Testis (tissue), 3 donors: ENCODE measurements around the gene NKAPD1. TPM values are rescaled to one million over a fixed set of nuclear protein-coding genes. Genes with fewer than 3 reads are reported as not detected.

Source experiments
- DNase-seq: peaks from one replicate; pipeline ENCODE4 v3.0.0-alpha.2; 2019
- H3K27ac ChIP-seq, 2 donors: fragments of 200-600 bp; sonication (generic); one replicate each; pipeline ENCODE4 v1.5.1; 2019
- H3K27me3 ChIP-seq: fragments of 200-600 bp; sonication (generic); one replicate; pipeline ENCODE4 v1.5.1; 2019
- H3K36me3 ChIP-seq: fragments of 200-600 bp; sonication (generic); one replicate; pipeline ENCODE4 v1.5.1; 2017; ENCODE audit warnings: low read depth; ENCODE audit errors: missing control alignments
- H3K4me1 ChIP-seq: fragments of 200-600 bp; sonication (generic); one replicate; pipeline ENCODE4 v1.5.1; 2019
- H3K4me3 ChIP-seq, 2 donors: fragments of 200-600 bp; sonication (generic); one replicate each; pipeline ENCODE4 v1.5.1; 2017 to 2019
- H3K9me3 ChIP-seq: fragments of 200-600 bp; sonication (generic); one replicate; pipeline ENCODE4 v1.5.1; 2017
- POLR2A ChIP-seq: fragments of 450-650 bp; IDR thresholded peaks from one replicate; pipeline ENCODE4 v1.6.1; 2017; ENCODE audit warnings: antibody characterized with exemption, mild to moderate bottlenecking, moderate library complexity
- WGBS, 2 donors: methylation state at CpG; one replicate each; pipeline ENCODE4 v1.1.5; 2018; 5-methylcytosine and 5-hydroxymethylcytosine counted together
- intact Hi-C: fragments of 100-400 bp; cut with DNase I; formaldehyde crosslinking; loops from one replicate; pipeline ENCODE4 v1.15.1; 2023; ENCODE audit warnings: low total_unique reads
- polyA plus RNA-seq: library from polyadenylated mRNA; stranded (reverse); fragments of 350-450 nt; fragmentation: Illumina TruSeq; extraction: RNeasy Lipid Tissue Mini Kit (QIAGEN cat#74804); gene quantifications from one replicate; pipeline ENCODE4 v1.2.3, GENCODE V29; 2014; ENCODE audit warnings: low read depth, low replicate concordance; ENCODE audit not compliant: insufficient read depth
- total RNA-seq, 2 donors: library from RNA; depleted of rRNA; stranded (reverse); fragments of >200 nt; gene quantifications; one replicate each; pipeline ENCODE4 v1.2.3, GENCODE V29; 2016
- TF ChIP-seq, protein P1 (sequence below), 3 experiments: fragments of 450-650 bp in 2 of 3; fragments of 200-600 bp in 1 of 3; sonication (generic) in 1 of 3; IDR thresholded peaks; one replicate each; pipeline ENCODE4 v1.5.1; 2016 to 2019; ENCODE audit warnings: antibody characterized with exemption in 3 of 3, mild to moderate bottlenecking in 2 of 3, moderate library complexity in 1 of 3

Gene NKAPD1
- total and polyA plus RNA-seq, 3 donors from 2014 or later, result 14.8 to 20.8 (median 18.7) TPM

DNA sequence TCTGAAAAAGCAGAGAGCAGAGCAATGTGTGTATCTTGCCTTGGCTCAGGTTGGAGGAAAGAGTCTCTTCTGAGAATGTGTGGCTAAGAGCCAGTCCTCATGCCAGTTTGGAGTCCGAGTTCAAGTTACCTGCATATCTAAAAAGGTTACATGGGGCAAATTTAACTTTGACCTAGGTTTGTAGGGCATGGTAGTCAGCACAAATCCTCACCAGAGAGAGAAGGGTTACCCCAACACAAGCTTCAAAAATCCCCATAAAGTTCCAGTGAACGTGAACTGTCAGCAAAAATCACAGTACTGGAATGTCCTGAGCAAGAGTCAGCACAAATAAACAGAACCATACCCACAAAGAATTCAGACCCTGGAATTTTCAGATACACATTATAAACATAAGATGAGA is 26.4 kb downstream of the NKAPD1 start:
- TF ChIP-seq POLR2A, result no peak
- TF ChIP-seq, protein P1, sequence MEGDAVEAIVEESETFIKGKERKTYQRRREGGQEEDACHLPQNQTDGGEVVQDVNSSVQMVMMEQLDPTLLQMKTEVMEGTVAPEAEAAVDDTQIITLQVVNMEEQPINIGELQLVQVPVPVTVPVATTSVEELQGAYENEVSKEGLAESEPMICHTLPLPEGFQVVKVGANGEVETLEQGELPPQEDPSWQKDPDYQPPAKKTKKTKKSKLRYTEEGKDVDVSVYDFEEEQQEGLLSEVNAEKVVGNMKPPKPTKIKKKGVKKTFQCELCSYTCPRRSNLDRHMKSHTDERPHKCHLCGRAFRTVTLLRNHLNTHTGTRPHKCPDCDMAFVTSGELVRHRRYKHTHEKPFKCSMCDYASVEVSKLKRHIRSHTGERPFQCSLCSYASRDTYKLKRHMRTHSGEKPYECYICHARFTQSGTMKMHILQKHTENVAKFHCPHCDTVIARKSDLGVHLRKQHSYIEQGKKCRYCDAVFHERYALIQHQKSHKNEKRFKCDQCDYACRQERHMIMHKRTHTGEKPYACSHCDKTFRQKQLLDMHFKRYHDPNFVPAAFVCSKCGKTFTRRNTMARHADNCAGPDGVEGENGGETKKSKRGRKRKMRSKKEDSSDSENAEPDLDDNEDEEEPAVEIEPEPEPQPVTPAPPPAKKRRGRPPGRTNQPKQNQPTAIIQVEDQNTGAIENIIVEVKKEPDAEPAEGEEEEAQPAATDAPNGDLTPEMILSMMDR (IDR thresholded peaks at IDR 0.05), result no peak
- H3K4me1 ChIP-seq, result no peaks in the 10 kb centered on the region
- intact Hi-C loops, result no loop called here
- DNase-seq, result no peak
- no peaks in the 10 kb centered on the region for H3K36me3 ChIP-seq
- 70 to 81% methylated on average over 2 of the region's 2 CpGs for WGBS, 2 donors
- H3K9me3 ChIP-seq, result no peaks in the 10 kb centered on the region
- no peak overlapping the region for H3K27ac ChIP-seq
- no peaks in the 10 kb centered on the region for H3K27me3 ChIP-seq
- H3K4me3 ChIP-seq, result no peak overlapping the region

- 97 to 98% methylated on average over 6 of the region's 6 CpGs for WGBS, 2 donors
Observed at GRCh38 chr11:112103446-112103845, 29.3 kb downstream of the NKAPD1 start.

DNA sequence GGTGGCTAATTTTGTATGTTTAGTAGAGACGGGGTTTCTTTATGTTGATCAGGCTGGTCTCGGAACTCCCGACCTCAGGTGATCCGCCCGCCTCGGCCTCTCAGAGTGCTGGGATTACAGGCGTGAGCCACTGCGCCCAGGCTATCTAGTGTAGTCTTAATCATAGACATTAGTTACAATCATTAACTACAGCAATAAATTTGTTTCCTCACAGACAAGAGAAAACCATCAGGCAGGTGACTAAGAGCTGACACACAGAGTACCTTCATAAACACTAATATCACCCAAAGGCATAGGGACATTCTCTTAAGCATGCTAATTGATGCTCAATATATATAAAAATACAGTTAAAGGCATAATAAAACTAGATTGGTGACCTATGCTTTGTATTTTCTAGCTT is 32.0 kb downstream of the NKAPD1 start:
- no peaks in the 10 kb centered on the region for H3K4me1 ChIP-seq
- no peaks in the 10 kb centered on the region for H3K36me3 ChIP-seq
- no peaks in the 10 kb centered on the region for H3K9me3 ChIP-seq
- DNase-seq, result no peak
- TF ChIP-seq POLR2A, result no peak
- TF ChIP-seq, protein P1 (IDR thresholded peaks at IDR 0.05), result no peak
- H3K27me3 ChIP-seq, result no peaks in the 10 kb centered on the region
- no peak overlapping the region for H3K27ac ChIP-seq
- no peak overlapping the region for H3K4me3 ChIP-seq
- WGBS, 2 donors, result 93 to 96% methylated on average over 8 of the region's 8 CpGs
- intact Hi-C loops, result no loop called here

More at GRCh38 chr11:112103446-112103845, 29.3 kb downstream of the NKAPD1 start:
- H3K4me1 ChIP-seq, result no peaks in the 10 kb centered on the region
- DNase-seq, result no peak
- TF ChIP-seq, protein P1 (IDR thresholded peaks at IDR 0.05), result no peak
- no peak overlapping the region for H3K27ac ChIP-seq
- H3K27me3 ChIP-seq, result no peaks in the 10 kb centered on the region
- intact Hi-C loops, result no loop called here
- no peak overlapping the region for H3K4me3 ChIP-seq
- H3K36me3 ChIP-seq, result no peaks in the 10 kb centered on the region
- no peaks in the 10 kb centered on the region for H3K9me3 ChIP-seq

DNA sequence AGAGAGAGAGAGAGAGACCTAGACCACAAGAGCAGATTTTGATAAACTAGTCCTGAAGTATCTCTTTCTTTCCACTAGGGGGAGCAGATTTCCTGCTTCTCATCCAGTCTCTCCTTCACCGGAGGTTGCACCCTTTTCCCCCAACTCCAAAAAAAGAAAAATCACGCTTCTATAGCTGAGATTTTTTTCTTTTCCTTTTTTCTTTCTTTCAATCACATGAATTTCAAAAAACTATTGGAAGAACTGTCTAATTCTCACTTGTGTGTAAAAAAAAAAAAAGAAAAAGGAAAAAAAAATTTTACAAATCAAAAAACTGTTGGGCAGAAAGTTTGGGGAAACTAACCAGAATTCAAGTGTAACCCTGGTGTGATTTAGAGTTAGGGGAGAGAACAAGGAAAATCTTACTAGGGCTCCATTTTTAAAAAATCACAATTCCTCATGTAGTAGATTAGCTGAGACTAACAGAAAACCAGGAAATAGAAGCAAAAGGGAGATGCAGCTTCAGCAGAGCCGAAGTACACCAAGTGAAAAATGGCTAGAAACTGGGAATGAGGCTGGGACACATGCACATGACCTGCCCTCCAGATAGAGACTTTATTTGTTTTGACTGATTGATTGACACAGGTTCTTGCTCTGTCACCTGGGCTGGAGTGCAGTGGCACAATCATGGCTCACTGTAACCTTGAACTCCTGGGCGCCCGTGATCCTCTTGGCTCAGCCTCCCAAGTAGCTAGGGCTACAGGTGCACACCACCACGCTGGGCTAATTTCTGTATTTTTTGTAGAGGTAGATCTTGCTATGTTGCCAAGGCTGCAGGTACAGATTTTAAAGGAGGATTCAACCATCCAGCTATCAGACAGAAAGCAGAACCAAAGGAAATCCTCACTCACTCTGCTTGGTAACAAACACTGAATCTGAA is 39.7 kb downstream of the NKAPD1 start:
- TF ChIP-seq, protein P1 (IDR thresholded peaks at IDR 0.05), result peak in 2 of 3 experiments; percentile 68 to 78
- TF ChIP-seq POLR2A, result no peak
- 53 to 57% methylated on average over 6 of the region's 6 CpGs for WGBS, 2 donors
- DNase-seq, result no peak

DNA sequence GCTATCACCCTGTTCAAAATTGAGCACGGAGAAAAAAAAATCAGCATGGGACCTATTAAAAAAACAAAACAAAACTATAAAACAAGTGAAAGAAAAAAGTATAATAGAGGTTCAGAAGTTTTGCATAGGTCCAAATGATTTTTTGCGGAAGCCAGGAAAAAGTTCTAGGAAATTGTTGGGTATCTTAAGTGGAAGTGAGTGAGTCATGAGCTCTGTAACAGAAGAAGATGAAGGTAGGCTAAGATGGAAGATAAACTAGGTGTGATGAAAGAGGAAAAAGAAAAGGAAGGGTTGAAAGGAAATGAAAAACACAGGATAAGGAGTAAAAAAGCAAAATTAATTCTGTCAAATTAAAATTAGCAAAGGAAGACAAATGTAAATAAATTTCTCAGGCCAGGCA is 40.4 kb downstream of the NKAPD1 start:
- H3K36me3 ChIP-seq, result no peaks in the 10 kb centered on the region
- no peaks in the 10 kb centered on the region for H3K4me1 ChIP-seq
- intact Hi-C loops, result no loop called here
- DNase-seq, result no peak
- H3K4me3 ChIP-seq, result no peak overlapping the region
- H3K9me3 ChIP-seq, result no peaks in the 10 kb centered on the region
- H3K27ac ChIP-seq, result no peak overlapping the region
- no peaks in the 10 kb centered on the region for H3K27me3 ChIP-seq
- TF ChIP-seq, protein P1 (IDR thresholded peaks at IDR 0.05), result no peak
- no peak for TF ChIP-seq POLR2A
- WGBS, 2 donors, result 78 to 87% methylated on average over 2 of the region's 2 CpGs

More for the DNA sequence above, 39.7 kb downstream of the NKAPD1 start:
- Histone ChIP-seq H3K4me1 (no peaks in the 10 kb centered on the region), H3K27ac (no peak overlapping the region), H3K36me3 (no peaks in the 10 kb centered on the region), H3K4me3 (no peak overlapping the region), H3K9me3 (no peaks in the 10 kb centered on the region), H3K27me3 (no peaks in the 10 kb centered on the region)
- intact Hi-C loops, result no loop called here
